ENCODE results near the gene HRCT1.

DNA sequence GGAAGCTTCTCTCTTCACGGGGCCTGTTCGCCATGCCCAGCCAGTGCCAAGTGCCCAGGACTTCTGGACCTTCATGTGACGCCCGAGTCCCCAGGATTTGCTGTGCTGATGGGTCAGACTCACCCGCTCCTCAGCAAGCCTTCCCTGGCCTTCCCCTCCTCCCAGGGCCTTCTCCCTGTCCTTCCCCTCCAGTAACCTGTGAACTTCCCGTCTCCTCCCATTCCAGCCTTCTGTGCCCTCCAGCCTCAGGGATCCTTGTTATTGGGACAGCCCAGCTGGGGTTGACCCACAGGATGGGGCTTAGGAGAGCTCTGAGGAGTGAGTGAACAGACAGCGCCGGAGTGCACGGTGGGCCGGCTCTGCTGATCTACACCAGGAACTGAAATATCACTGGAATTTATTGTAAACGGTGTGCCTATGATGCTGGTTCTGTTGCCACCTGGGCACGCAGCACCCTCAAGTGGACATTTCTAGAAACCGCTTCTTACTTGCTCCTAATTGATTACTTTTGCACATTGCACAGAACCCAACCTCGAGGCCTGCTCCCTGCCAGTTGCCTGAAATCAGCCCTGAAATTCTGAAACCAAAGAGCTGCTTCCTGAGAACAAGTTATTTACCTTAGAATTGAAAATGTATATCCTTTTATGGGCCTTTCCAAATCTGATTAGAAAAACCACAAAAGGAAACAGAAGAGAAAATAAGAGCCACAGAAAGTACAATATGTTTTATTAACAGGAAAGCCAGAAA, 4.8 kb downstream of the HRCT1 start:
- TF ChIP-seq, protein P1, sequence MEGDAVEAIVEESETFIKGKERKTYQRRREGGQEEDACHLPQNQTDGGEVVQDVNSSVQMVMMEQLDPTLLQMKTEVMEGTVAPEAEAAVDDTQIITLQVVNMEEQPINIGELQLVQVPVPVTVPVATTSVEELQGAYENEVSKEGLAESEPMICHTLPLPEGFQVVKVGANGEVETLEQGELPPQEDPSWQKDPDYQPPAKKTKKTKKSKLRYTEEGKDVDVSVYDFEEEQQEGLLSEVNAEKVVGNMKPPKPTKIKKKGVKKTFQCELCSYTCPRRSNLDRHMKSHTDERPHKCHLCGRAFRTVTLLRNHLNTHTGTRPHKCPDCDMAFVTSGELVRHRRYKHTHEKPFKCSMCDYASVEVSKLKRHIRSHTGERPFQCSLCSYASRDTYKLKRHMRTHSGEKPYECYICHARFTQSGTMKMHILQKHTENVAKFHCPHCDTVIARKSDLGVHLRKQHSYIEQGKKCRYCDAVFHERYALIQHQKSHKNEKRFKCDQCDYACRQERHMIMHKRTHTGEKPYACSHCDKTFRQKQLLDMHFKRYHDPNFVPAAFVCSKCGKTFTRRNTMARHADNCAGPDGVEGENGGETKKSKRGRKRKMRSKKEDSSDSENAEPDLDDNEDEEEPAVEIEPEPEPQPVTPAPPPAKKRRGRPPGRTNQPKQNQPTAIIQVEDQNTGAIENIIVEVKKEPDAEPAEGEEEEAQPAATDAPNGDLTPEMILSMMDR (IDR thresholded peaks at IDR 0.05), result peak in 2 of 3 experiments; percentile 26 to 42
- TF ChIP-seq POLR2A (IDR thresholded peaks at IDR 0.05), result no peak

All from testis (tissue), 2 donors.